Right lobe of liver (tissue), 6 donors: ENCODE measurements around the gene CDH13. TPM values are rescaled to one million over a fixed set of nuclear protein-coding genes. Genes with fewer than 3 reads are reported as not detected.

Experiments used
- ATAC-seq, 4 donors: fragments of 200-7000 bp; cut with Tn5 transposase; one replicate each; pipeline ENCODE4 v1.9.1; 2020; ENCODE audit warnings: mild to moderate bottlenecking in 4 of 4, moderate library complexity in 4 of 4
- DNase-seq, 3 donors: peaks; one replicate each; pipeline ENCODE4 v3.0.0-alpha.2; 2020
- H3K27ac ChIP-seq, 3 donors: fragments of 200-600 bp; one replicate each; pipeline ENCODE4 v1.8.0; 2022
- H3K27me3 ChIP-seq, 2 donors: fragments of 200-600 bp; one replicate each; pipeline ENCODE4 v1.8.0; 2022
- H3K36me3 ChIP-seq, 4 donors: fragments of 200-600 bp; sonication (generic) in 1 of 4; one replicate each; pipeline versions ENCODE4 v1.5.1 to v1.8.0; 2017 to 2022; ENCODE audit warnings: control low read depth in 1 of 4
- H3K4me1 ChIP-seq, 4 donors: fragments of 200-600 bp; sonication (generic) in 1 of 4; one replicate each; pipeline versions ENCODE4 v1.5.1 to v1.8.0; 2017 to 2022; ENCODE audit warnings: control low read depth in 1 of 4
- H3K4me3 ChIP-seq, 3 donors: fragments of 200-600 bp; one replicate each; pipeline ENCODE4 v1.8.0; 2022
- H3K9me3 ChIP-seq, 4 donors: fragments of 200-600 bp; sonication (generic) in 1 of 4; one replicate each; pipeline versions ENCODE4 v1.5.1 to v1.8.0; 2017 to 2022; ENCODE audit warnings: control low read depth in 1 of 4
- CTCF ChIP-seq, 4 donors: fragments of 200-600 bp in 3 of 4; fragments of 450-650 bp in 1 of 4; IDR thresholded peaks; one replicate each; pipeline versions ENCODE4 v1.5.1 to v1.8.0; 2016 to 2022; ENCODE audit warnings: antibody characterized with exemption in 4 of 4, mild to moderate bottlenecking in 2 of 4
- POLR2A ChIP-seq: fragments of 450-650 bp; IDR thresholded peaks from one replicate; pipeline ENCODE4 v1.6.1; 2017; ENCODE audit warnings: antibody characterized with exemption, mild to moderate bottlenecking
- WGBS: methylation state at CpG from one replicate; pipeline ENCODE4 v1.1.6; 2018; ENCODE audit warnings: low coverage, low lambda C conversion rate; ENCODE audit not compliant: insufficient coverage; ENCODE audit errors: missing lambda C conversion rate; 5-methylcytosine and 5-hydroxymethylcytosine counted together
- intact Hi-C, 2 donors: fragments of 100-400 bp; cut with DNase I; formaldehyde crosslinking; loops; one replicate each; pipeline versions ENCODE4 v1.11.2 to v1.14.1; 2022
- total RNA-seq, 6 experiments: library from RNA; depleted of rRNA in 2 of 6; stranded (reverse); fragments of >200 nt in 2 of 6; fragmentation: NEBNext Ultra II Directional in 3 of 6; extraction: Animal tissue kit (Norgen Biotek cat#: 25700) in 3 of 6; gene quantifications; one replicate each; pipeline versions ENCODE4 v1.1.0 to v1.2.4, GENCODE V29; 2016 to 2023
- donor health status: DM: no; HTN: yes; CAD: no.
- donor health status: DM: no; HTN: no; CAD: no.
- donor health status: DM: no; HTN: no; CAD: no.
- donor health status: DM: no; HTN: yes; CAD: no.
- donor health status: DM: no; HTN: yes; CAD: no.

The CDH13 gene
- total RNA-seq, 6 experiments from 2014 or later, result 0.13 to 4.6 (median 0.49) TPM

- 70% methylated on average over 5 of the region's 7 CpGs for WGBS
- H3K4me3 ChIP-seq, result no peak overlapping the region
- no peaks in the 10 kb centered on the region for H3K27me3 ChIP-seq
- H3K4me1 ChIP-seq, result no peaks in the 10 kb centered on the region
- intact Hi-C loops, result no loop called here
- no peak overlapping the region for H3K27ac ChIP-seq
- H3K36me3 ChIP-seq, result no peaks in the 10 kb centered on the region
- H3K9me3 ChIP-seq, result no peaks in the 10 kb centered on the region
- ATAC-seq, result no peak
- no peak for DNase-seq
- TF ChIP-seq CTCF (IDR thresholded peaks at IDR 0.05) (no peak), POLR2A (no peak)
These were observed 1112.2 kb downstream of the CDH13 start for GRCh38 chr16:83738923-83739503.

GRCh38 chr16:83742124-83742899 is 1115.5 kb downstream of the CDH13 start:
- no peak overlapping the region for H3K4me3 ChIP-seq
- ATAC-seq (no peak), DNase-seq (no peak)
- no peaks in the 10 kb centered on the region for H3K36me3 ChIP-seq
- intact Hi-C loops, result no loop called here
- TF ChIP-seq POLR2A (no peak), CTCF (IDR thresholded peaks at IDR 0.05) (no peak)
- H3K4me1 ChIP-seq, result no peaks in the 10 kb centered on the region
- 87% methylated on average over 21 of the region's 22 CpGs for WGBS
- no peaks in the 10 kb centered on the region for H3K27me3 ChIP-seq
- H3K27ac ChIP-seq, result no peak overlapping the region
- no peaks in the 10 kb centered on the region for H3K9me3 ChIP-seq

- DNase-seq (no peak), ATAC-seq (no peak)
- no peaks in the 10 kb centered on the region for H3K9me3 ChIP-seq
- H3K4me3 ChIP-seq, result no peak overlapping the region
- 83% methylated on average over 4 of the region's 4 CpGs for WGBS
- no peaks in the 10 kb centered on the region for H3K36me3 ChIP-seq
- TF ChIP-seq CTCF (IDR thresholded peaks at IDR 0.05) (no peak), POLR2A (no peak)
- no peaks in the 10 kb centered on the region for H3K27me3 ChIP-seq
- H3K27ac ChIP-seq, result no peak overlapping the region
- intact Hi-C loops, result no loop called here
- no peaks in the 10 kb centered on the region for H3K4me1 ChIP-seq
These were observed 1116.5 kb downstream of the CDH13 start for GRCh38 chr16:83743241-83743640.

GRCh38 chr16:83743720-83744119 is 1117.0 kb downstream of the CDH13 start:
- no peak overlapping the region for H3K4me3 ChIP-seq
- H3K9me3 ChIP-seq, result no peaks in the 10 kb centered on the region
- H3K27me3 ChIP-seq, result no peaks in the 10 kb centered on the region
- intact Hi-C loops, result no loop called here
- no peak overlapping the region for H3K27ac ChIP-seq
- no peaks in the 10 kb centered on the region for H3K4me1 ChIP-seq
- no peak for ATAC-seq
- H3K36me3 ChIP-seq, result no peaks in the 10 kb centered on the region
- no peak for DNase-seq
- 75% methylated on average over 6 of the region's 6 CpGs for WGBS
- no peak for TF ChIP-seq POLR2A
- no peak for TF ChIP-seq CTCF (IDR thresholded peaks at IDR 0.05)
